ENCODE data around the gene DROSHA.
"Not testable (repeated sequence)": the region's sequence is repeated elsewhere in the genome, so short reads cannot be mapped to it uniquely, and the experiment has no call there.

The DROSHA gene

GRCh38 chr5:31372124-31372523, 159.8 kb downstream of the DROSHA start:
- DNase-seq, result no peak

GRCh38 chr5:31366941-31367340, 165.0 kb downstream of the DROSHA start:
- no peak for DNase-seq

GRCh38 chr5:31365776-31366175, 166.1 kb downstream of the DROSHA start:
- no peak for DNase-seq

GRCh38 chr5:31364881-31365636, 166.8 kb downstream of the DROSHA start:
- DNase-seq, result no peak

GRCh38 chr5:31362931-31363568, 168.8 kb downstream of the DROSHA start:
- DNase-seq, result no peak

GRCh38 chr5:31362529-31362900, 169.4 kb downstream of the DROSHA start:
- no peak for DNase-seq

- DNase-seq, result not testable (repeated sequence)
Observed at GRCh38 chr5:31361704-31362528, 170.0 kb downstream of the DROSHA start.

- no peak for DNase-seq
Observed at GRCh38 chr5:31361234-31361633, 170.7 kb downstream of the DROSHA start.

- no peak for DNase-seq
Observed at GRCh38 chr5:31359839-31360238, 172.1 kb downstream of the DROSHA start.

GRCh38 chr5:31357038-31357437, 174.9 kb downstream of the DROSHA start:
- no peak for DNase-seq

GRCh38 chr5:31355337-31355736, 176.6 kb downstream of the DROSHA start:
- no peak for DNase-seq

Measured in activated CD4-positive, alpha-beta T cell treated with anti-CD3 and anti-CD28 coated beads, Interleukin-2, amount 50 U/mL, for 16 hours (primary cell).